DND-41 (cell line): Measurements from ENCODE around the gene ITGB2.

ENCODE experiments used
- ATAC-seq: fragments of 200-7000 bp; cut with Tn5 transposase; 3 replicates; pipeline ENCODE4 v1.9.1; 2021; ENCODE audit warnings: low read depth; ENCODE audit not compliant: insufficient read depth
- DNase-seq: peaks from one replicate; pipeline ENCODE4 v3.0.0-alpha.2; 2020
- H2AFZ ChIP-seq: 2 replicates; pipeline ENCODE4 v1.6.0; 2012; ENCODE audit warnings: low read depth, low read length
- H3K27ac ChIP-seq: 2 replicates; pipeline ENCODE4 v1.5.1; 2012; ENCODE audit warnings: low read length, inconsistent platforms
- H3K27me3 ChIP-seq: fragments of 200-600 bp; sonication (generic); 2 replicates; pipeline ENCODE4 v1.6.0; 2012; ENCODE audit warnings: low read length, mild to moderate bottlenecking, inconsistent platforms; ENCODE audit not compliant: insufficient read depth, poor library complexity
- H3K36me3 ChIP-seq: 2 replicates; pipeline ENCODE4 v1.5.1; 2012; ENCODE audit warnings: low read length, inconsistent platforms; ENCODE audit not compliant: insufficient read depth
- H3K4me1 ChIP-seq: 2 replicates; pipeline ENCODE4 v1.5.1; 2012; ENCODE audit warnings: mild to moderate bottlenecking, low read length; ENCODE audit not compliant: insufficient read depth
- H3K4me2 ChIP-seq: 2 replicates; pipeline ENCODE4 v1.6.0; 2012; ENCODE audit warnings: mild to moderate bottlenecking, moderate library complexity, low read length, inconsistent platforms; ENCODE audit not compliant: insufficient read depth
- H3K4me3 ChIP-seq, 2 experiments: fragments of 200-600 bp in 1 of 2; shearing (Covaris generic) in 1 of 2; 2 replicates each; pipeline ENCODE4 v1.5.1; 2012 to 2016; ENCODE audit warnings: inconsistent platforms in 2 of 2, low read length in 2 of 2, mild to moderate bottlenecking in 2 of 2, low read depth in 1 of 2, moderate library complexity in 1 of 2
- H3K79me2 ChIP-seq: 2 replicates; pipeline ENCODE4 v1.6.0; 2012; ENCODE audit warnings: low read length, inconsistent platforms; ENCODE audit not compliant: insufficient read depth
- H3K9ac ChIP-seq: 2 replicates; pipeline ENCODE4 v1.6.0; 2012; ENCODE audit warnings: low read depth, mild to moderate bottlenecking, inconsistent platforms, low read length, moderate library complexity
- H3K9me3 ChIP-seq: 2 replicates; pipeline ENCODE4 v1.5.1; 2012; ENCODE audit warnings: low read length, moderate library complexity, mild to moderate bottlenecking, inconsistent platforms; ENCODE audit not compliant: insufficient read depth, severe bottlenecking
- H4K20me1 ChIP-seq: 2 replicates; pipeline ENCODE4 v1.6.0; 2012; ENCODE audit warnings: low read length; ENCODE audit not compliant: insufficient read depth
- CTCF ChIP-seq: IDR thresholded peaks from 2 replicates; pipeline ENCODE4 v1.5.1; 2012; ENCODE audit warnings: borderline replicate concordance, low read length, moderate library complexity, mild to moderate bottlenecking; ENCODE audit not compliant: poor library complexity, severe bottlenecking; ENCODE audit errors: extremely low read depth
- EZH2 ChIP-seq: IDR thresholded peaks from 3 replicates; pipeline ENCODE4 v1.6.1; 2012; ENCODE audit warnings: borderline replicate concordance, low read depth, mild to moderate bottlenecking, moderate library complexity, low read length, inconsistent platforms; ENCODE audit not compliant: severe bottlenecking

Gene ITGB2

GRCh38 chr21:44870748-44871495 lies 49.8 kb downstream of the ITGB2 start:
- Histone ChIP-seq H3K27ac (no peak overlapping the region), H3K4me2 (peak overlapping the region; percentile 99), H2AFZ (no peak overlapping the region), H4K20me1 (peaks cover 68% of the 10 kb centered on the region), H3K36me3 (peaks cover 18% of the 10 kb centered on the region), H3K79me2 (peaks cover 75% of the 10 kb centered on the region), H3K9me3 (no peaks in the 10 kb centered on the region), H3K4me3 (no peak overlapping the region), H3K4me1 (peaks cover 75% of the 10 kb centered on the region), H3K9ac (no peak overlapping the region), H3K27me3 (peaks cover 19% of the 10 kb centered on the region)
- DNase-seq (no peak), ATAC-seq (no peak)
- TF ChIP-seq EZH2 (no peak), CTCF (no peak)

GRCh38 chr21:44869781-44870747 lies 50.6 kb downstream of the ITGB2 start:
- peaks cover 76% of the 10 kb centered on the region for H3K4me1 ChIP-seq
- no peaks in the 10 kb centered on the region for H3K9me3 ChIP-seq
- peak overlapping the region; percentile 99; the same call in 1 of the 2 replicates for H3K4me2 ChIP-seq
- H3K27ac ChIP-seq, result no peak overlapping the region
- peaks cover 11% of the 10 kb centered on the region for H3K27me3 ChIP-seq
- no peak overlapping the region for H3K9ac ChIP-seq
- peaks cover 83% of the 10 kb centered on the region for H3K79me2 ChIP-seq
- DNase-seq, result no peak
- ATAC-seq, result no peak
- H3K36me3 ChIP-seq, result peaks cover 26% of the 10 kb centered on the region
- TF ChIP-seq CTCF (no peak), EZH2 (no peak)
- H4K20me1 ChIP-seq, result peaks cover 76% of the 10 kb centered on the region
- no peak overlapping the region for H3K4me3 ChIP-seq
- no peak overlapping the region for H2AFZ ChIP-seq

- Histone ChIP-seq H2AFZ (no peak overlapping the region), H3K27me3 (no peaks in the 10 kb centered on the region), H3K9me3 (no peaks in the 10 kb centered on the region), H4K20me1 (peaks cover 88% of the 10 kb centered on the region), H3K4me3 (no peak overlapping the region), H3K4me2 (no peak overlapping the region), H3K9ac (no peak overlapping the region), H3K27ac (no peak overlapping the region), H3K36me3 (peaks cover 38% of the 10 kb centered on the region), H3K4me1 (peaks cover 63% of the 10 kb centered on the region), H3K79me2 (peaks cover 96% of the 10 kb centered on the region)
- TF ChIP-seq EZH2, result no peak
- TF ChIP-seq CTCF, result no peak
- ATAC-seq, result no peak
- DNase-seq, result no peak
Observed at GRCh38 chr21:44868707-44869106, 52.0 kb downstream of the ITGB2 start.
